NCI-H2227 (cell line): ENCODE data around the gene SYNE3.

Experiments used
- DNase-seq: peaks from one replicate; lab custom pipeline; 2025; ENCODE audit not compliant: unreplicated experiment; lab: John Stamatoyannopoulos, UW

SYNE3 gene

GRCh38 chr14:95505030-95505589 is 11.3 kb downstream of the SYNE3 start:
- DNase-seq: no peak

GRCh38 chr14:95504135-95505029 is 12.1 kb downstream of the SYNE3 start:
- DNase-seq: no peak

- no peak for DNase-seq
Measured at GRCh38 chr14:95503365-95504134, 12.9 kb downstream of the SYNE3 start.

GRCh38 chr14:95502381-95502950 is 14.0 kb downstream of the SYNE3 start:
- DNase-seq: no peak

GRCh38 chr14:95500772-95501401 is 15.6 kb downstream of the SYNE3 start:
- no peak for DNase-seq

- DNase-seq: no peak
Measured at GRCh38 chr14:95500201-95500681, 16.2 kb downstream of the SYNE3 start.

- no peak for DNase-seq
Measured at GRCh38 chr14:95499354-95499750, 17.1 kb downstream of the SYNE3 start.

GRCh38 chr14:95498622-95499353 is 17.7 kb downstream of the SYNE3 start:
- DNase-seq: no peak

GRCh38 chr14:95497561-95498011 is 18.9 kb downstream of the SYNE3 start:
- peak; percentile 52 for DNase-seq

GRCh38 chr14:95496690-95497259 is 19.7 kb downstream of the SYNE3 start:
- DNase-seq: no peak

GRCh38 chr14:95496111-95496681 is 20.3 kb downstream of the SYNE3 start:
- no peak for DNase-seq

- no peak for DNase-seq
Measured at GRCh38 chr14:95495538-95496025, 20.9 kb downstream of the SYNE3 start.

- no peak for DNase-seq
Measured at GRCh38 chr14:95495076-95495475, 21.4 kb downstream of the SYNE3 start.

- no peak for DNase-seq
Measured at GRCh38 chr14:95494456-95494855, 22.0 kb downstream of the SYNE3 start.

- no peak for DNase-seq
Measured at GRCh38 chr14:95493976-95494375, 22.5 kb downstream of the SYNE3 start.

- no peak for DNase-seq
Measured at GRCh38 chr14:95493503-95493902, 22.9 kb downstream of the SYNE3 start.

- no peak for DNase-seq
Measured at GRCh38 chr14:95491936-95492608, 24.4 kb downstream of the SYNE3 start.

GRCh38 chr14:95490727-95491451 is 25.6 kb downstream of the SYNE3 start:
- DNase-seq: no peak
